ENCODE measurements around the gene NDEL1.

The NDEL1 gene

GRCh38 chr17:8485491-8485890 is 49.8 kb downstream of the NDEL1 start:
- no peak overlapping the region for H3K18ac ChIP-seq (ENCODE audit: low read depth in 1 of 2, low read length in 2 of 2)
- H3K4me3 ChIP-seq (ENCODE audit: insufficient read depth in 1 of 2, low read depth in 1 of 2, low read length in 2 of 2): no peak overlapping the region
- H3K9me3 ChIP-seq (ENCODE audit: control insufficient read depth, low read length): peaks cover 34% of the 10 kb centered on the region
- H3K79me1 ChIP-seq (replicated peaks; ENCODE audit: low read length, poor library complexity, severe bottlenecking): peaks cover 40% of the 10 kb centered on the region
- WGBS: no CpG with 5 or more reads among the region's 1 CpG
- H2BK12ac ChIP-seq (ENCODE audit: low read length in 2 of 2): no peak overlapping the region
- no peak overlapping the region for H2BK120ac ChIP-seq (ENCODE audit: low read depth, low read length)
- no peak overlapping the region for H2BK5ac ChIP-seq (ENCODE audit: low read depth, low read length, poor library complexity, severe bottlenecking)
- peaks cover 57 to 79% of the 10 kb centered on the region in 2 experiments for H3K36me3 ChIP-seq (ENCODE audit: control insufficient read depth in 1 of 2, insufficient read depth in 2 of 2, low read depth in 1 of 2, low read length in 2 of 2)
- no peak overlapping the region for H2BK15ac ChIP-seq (ENCODE audit: low read depth, poor library complexity, severe bottlenecking)
- H2AFZ ChIP-seq (ENCODE audit: low read depth, low read length): no peak overlapping the region
- H3K27ac ChIP-seq (ENCODE audit: low read length, poor library complexity, severe bottlenecking): no peak overlapping the region
- no peak overlapping the region for H4K8ac ChIP-seq (ENCODE audit: low read length)
- no peak overlapping the region for H3K14ac ChIP-seq (ENCODE audit: low read length in 2 of 2)
- H3K27me3 ChIP-seq (ENCODE audit: control insufficient read depth in 1 of 2, insufficient read depth in 1 of 2, low read length in 2 of 2): no peaks in the 10 kb centered on the region
- no peak overlapping the region for H2AK5ac ChIP-seq (ENCODE audit: low read length, severe bottlenecking)
- no peak overlapping the region for H3K9ac ChIP-seq (ENCODE audit: low read length)
- H3K4me2 ChIP-seq (ENCODE audit: low read length, poor library complexity, severe bottlenecking): no peak overlapping the region
- peaks cover 6% of the 10 kb centered on the region for H3K4me1 ChIP-seq (ENCODE audit: control insufficient read depth, insufficient read depth, low read depth, low read length)
- no peak overlapping the region for H3K23ac ChIP-seq (ENCODE audit: low read length in 2 of 2)
- H3K4ac ChIP-seq (ENCODE audit: low read depth in 1 of 2, low read length in 2 of 2): no peak overlapping the region
- H4K91ac ChIP-seq (ENCODE audit: low read length): no peak overlapping the region
- no peak for DNase-seq

- no peak overlapping the region for H3K9ac ChIP-seq (ENCODE audit: low read length)
- 88% methylated on average over 18 of the region's 19 CpGs for WGBS
Measured at GRCh38 chr17:8487130-8487645, 51.5 kb downstream of the NDEL1 start.

DNA sequence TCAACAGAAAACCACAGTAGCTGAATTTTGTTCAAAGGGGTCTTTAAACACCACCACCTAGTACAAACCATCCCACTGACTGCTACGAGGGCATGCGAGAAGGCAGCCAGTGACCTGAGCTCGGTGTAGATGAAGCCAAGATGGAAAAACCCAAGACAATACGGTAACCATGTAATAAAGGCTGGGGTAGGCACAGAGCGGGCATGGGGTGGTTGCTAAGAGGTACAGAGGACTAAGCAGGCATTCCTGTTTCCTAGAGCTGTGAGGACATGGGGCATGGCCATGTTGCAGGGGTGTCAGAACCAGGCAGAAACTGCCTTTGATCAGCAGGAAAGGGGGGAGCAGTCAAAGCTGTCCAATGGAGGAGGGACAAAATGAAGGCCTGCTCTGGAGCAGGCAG is 52.1 kb downstream of the NDEL1 start:
- Histone ChIP-seq H3K18ac (ENCODE audit: low read depth in 1 of 2, low read length in 2 of 2) (no peak overlapping the region), H3K9ac (ENCODE audit: low read length) (no peak overlapping the region), H2BK120ac (ENCODE audit: low read depth, low read length) (no peak overlapping the region), H3K4me3 (ENCODE audit: insufficient read depth in 1 of 2, low read depth in 1 of 2, low read length in 2 of 2) (no peak overlapping the region), H3K9me3 (ENCODE audit: control insufficient read depth, low read length) (peaks cover 34% of the 10 kb centered on the region), H3K4ac (ENCODE audit: low read depth in 1 of 2, low read length in 2 of 2) (no peak overlapping the region), H3K27ac (ENCODE audit: low read length, poor library complexity, severe bottlenecking) (no peak overlapping the region), H2AK5ac (ENCODE audit: low read length, severe bottlenecking) (no peak overlapping the region), H2BK5ac (ENCODE audit: low read depth, low read length, poor library complexity, severe bottlenecking) (no peak overlapping the region), H4K91ac (ENCODE audit: low read length) (peak overlapping the region; percentile 4), H3K79me1 (replicated peaks; ENCODE audit: low read length, poor library complexity, severe bottlenecking) (peaks cover 25% of the 10 kb centered on the region), H2AFZ (ENCODE audit: low read depth, low read length) (no peak overlapping the region), H2BK12ac (ENCODE audit: low read length in 2 of 2) (no peak overlapping the region), H3K14ac (ENCODE audit: low read length in 2 of 2) (no peak overlapping the region), H3K4me1 (ENCODE audit: control insufficient read depth, insufficient read depth, low read depth, low read length) (peaks cover 7% of the 10 kb centered on the region), H4K8ac (ENCODE audit: low read length) (no peak overlapping the region), H3K36me3 (ENCODE audit: control insufficient read depth in 1 of 2, insufficient read depth in 2 of 2, low read depth in 1 of 2, low read length in 2 of 2) (peaks cover 57 to 83% of the 10 kb centered on the region in 2 experiments), H2BK15ac (ENCODE audit: low read depth, poor library complexity, severe bottlenecking) (no peak overlapping the region), H3K27me3 (ENCODE audit: control insufficient read depth in 1 of 2, insufficient read depth in 1 of 2, low read length in 2 of 2) (no peaks in the 10 kb centered on the region), H3K4me2 (ENCODE audit: low read length, poor library complexity, severe bottlenecking) (no peak overlapping the region), H3K23ac (ENCODE audit: low read length in 2 of 2) (no peak overlapping the region)
- DNase-seq: no peak
- 98% methylated on average over 5 of the region's 5 CpGs for WGBS

More at GRCh38 chr17:8487130-8487645, 51.5 kb downstream of the NDEL1 start:
- Histone ChIP-seq H3K4ac (ENCODE audit: low read depth in 1 of 2, low read length in 2 of 2) (no peak overlapping the region), H3K4me3 (ENCODE audit: insufficient read depth in 1 of 2, low read depth in 1 of 2, low read length in 2 of 2) (no peak overlapping the region), H2AK5ac (ENCODE audit: low read length, severe bottlenecking) (no peak overlapping the region), H3K18ac (ENCODE audit: low read depth in 1 of 2, low read length in 2 of 2) (no peak overlapping the region), H2BK120ac (ENCODE audit: low read depth, low read length) (no peak overlapping the region), H2BK5ac (ENCODE audit: low read depth, low read length, poor library complexity, severe bottlenecking) (no peak overlapping the region), H3K14ac (ENCODE audit: low read length in 2 of 2) (no peak overlapping the region), H3K27ac (ENCODE audit: low read length, poor library complexity, severe bottlenecking) (no peak overlapping the region), H3K9me3 (ENCODE audit: control insufficient read depth, low read length) (peaks cover 34% of the 10 kb centered on the region), H2AFZ (ENCODE audit: low read depth, low read length) (no peak overlapping the region), H3K79me1 (replicated peaks; ENCODE audit: low read length, poor library complexity, severe bottlenecking) (peaks cover 29% of the 10 kb centered on the region), H3K36me3 (ENCODE audit: control insufficient read depth in 1 of 2, insufficient read depth in 2 of 2, low read depth in 1 of 2, low read length in 2 of 2) (peaks cover 57 to 82% of the 10 kb centered on the region in 2 experiments), H3K4me1 (ENCODE audit: control insufficient read depth, insufficient read depth, low read depth, low read length) (peaks cover 7% of the 10 kb centered on the region), H3K4me2 (ENCODE audit: low read length, poor library complexity, severe bottlenecking) (no peak overlapping the region), H4K8ac (ENCODE audit: low read length) (no peak overlapping the region), H3K23ac (ENCODE audit: low read length in 2 of 2) (no peak overlapping the region), H2BK15ac (ENCODE audit: low read depth, poor library complexity, severe bottlenecking) (no peak overlapping the region), H3K27me3 (ENCODE audit: control insufficient read depth in 1 of 2, insufficient read depth in 1 of 2, low read length in 2 of 2) (no peaks in the 10 kb centered on the region), H4K91ac (ENCODE audit: low read length) (no peak overlapping the region), H2BK12ac (ENCODE audit: low read length in 2 of 2) (no peak overlapping the region)
- DNase-seq: no peak

DNA sequence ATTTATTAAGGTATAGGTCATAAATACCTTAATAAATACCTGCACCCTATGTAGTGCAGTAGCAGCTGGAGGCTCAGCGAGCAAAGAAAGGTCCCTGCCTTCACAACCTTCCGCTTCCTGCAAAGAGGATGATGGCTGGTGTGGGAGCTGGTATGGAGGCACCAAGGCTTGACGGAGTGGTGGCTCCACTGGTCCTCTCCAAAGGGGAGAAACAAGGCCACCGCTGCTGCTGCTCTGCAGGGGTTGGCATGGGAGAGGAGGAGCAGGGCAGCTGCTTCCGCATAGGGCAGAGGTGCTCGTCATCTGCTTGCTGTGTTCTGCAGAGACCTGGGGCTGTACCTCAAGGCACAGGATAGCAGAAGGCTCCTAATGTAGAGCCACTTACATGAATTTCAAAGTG is 52.8 kb downstream of the NDEL1 start:
- no peak for DNase-seq
- Histone ChIP-seq H2AK5ac (ENCODE audit: low read length, severe bottlenecking) (no peak overlapping the region), H3K18ac (ENCODE audit: low read depth in 1 of 2, low read length in 2 of 2) (peak overlapping the region in 1 of 2 experiments; percentile 73), H3K9me3 (ENCODE audit: control insufficient read depth, low read length) (peaks cover 31% of the 10 kb centered on the region), H3K4ac (ENCODE audit: low read depth in 1 of 2, low read length in 2 of 2) (peak overlapping the region; percentile 19 to 26), H3K27ac (ENCODE audit: low read length, poor library complexity, severe bottlenecking) (peak overlapping the region; percentile 75), H3K4me2 (ENCODE audit: low read length, poor library complexity, severe bottlenecking) (no peak overlapping the region), H3K79me1 (replicated peaks; ENCODE audit: low read length, poor library complexity, severe bottlenecking) (peaks cover 22% of the 10 kb centered on the region), H2AFZ (ENCODE audit: low read depth, low read length) (no peak overlapping the region), H3K27me3 (ENCODE audit: control insufficient read depth in 1 of 2, insufficient read depth in 1 of 2, low read length in 2 of 2) (no peaks in the 10 kb centered on the region), H3K4me1 (ENCODE audit: control insufficient read depth, insufficient read depth, low read depth, low read length) (peaks cover 7% of the 10 kb centered on the region), H3K9ac (ENCODE audit: low read length) (peak overlapping the region; percentile 59), H2BK120ac (ENCODE audit: low read depth, low read length) (no peak overlapping the region), H4K8ac (ENCODE audit: low read length) (peak overlapping the region; percentile 83), H2BK15ac (ENCODE audit: low read depth, poor library complexity, severe bottlenecking) (peak overlapping the region; percentile 93), H3K14ac (ENCODE audit: low read length in 2 of 2) (no peak overlapping the region), H2BK5ac (ENCODE audit: low read depth, low read length, poor library complexity, severe bottlenecking) (no peak overlapping the region), H3K23ac (ENCODE audit: low read length in 2 of 2) (no peak overlapping the region), H3K4me3 (ENCODE audit: insufficient read depth in 1 of 2, low read depth in 1 of 2, low read length in 2 of 2) (no peak overlapping the region), H4K91ac (ENCODE audit: low read length) (peak overlapping the region; percentile 76), H3K36me3 (ENCODE audit: control insufficient read depth in 1 of 2, insufficient read depth in 2 of 2, low read depth in 1 of 2, low read length in 2 of 2) (peaks cover 63 to 80% of the 10 kb centered on the region in 2 experiments), H2BK12ac (ENCODE audit: low read length in 2 of 2) (peak overlapping the region; percentile 40 to 53)
- 90% methylated on average over 6 of the region's 6 CpGs for WGBS

All from mesenchymal stem cell (in vitro differentiated cells and primary cell).